Thoracic aorta endothelial cell (primary cell): ENCODE data around the gene CYTH4. TPM values are rescaled to one million over a fixed set of nuclear protein-coding genes. Genes with fewer than 3 reads are reported as not detected.

ENCODE experiments used
- total RNA-seq: library from RNA; depleted of rRNA; stranded (reverse); fragments of >200 nt; gene quantifications from 2 replicates; pipeline ENCODE4 v1.2.3, GENCODE V29; 2012

CYTH4 gene, protein sequence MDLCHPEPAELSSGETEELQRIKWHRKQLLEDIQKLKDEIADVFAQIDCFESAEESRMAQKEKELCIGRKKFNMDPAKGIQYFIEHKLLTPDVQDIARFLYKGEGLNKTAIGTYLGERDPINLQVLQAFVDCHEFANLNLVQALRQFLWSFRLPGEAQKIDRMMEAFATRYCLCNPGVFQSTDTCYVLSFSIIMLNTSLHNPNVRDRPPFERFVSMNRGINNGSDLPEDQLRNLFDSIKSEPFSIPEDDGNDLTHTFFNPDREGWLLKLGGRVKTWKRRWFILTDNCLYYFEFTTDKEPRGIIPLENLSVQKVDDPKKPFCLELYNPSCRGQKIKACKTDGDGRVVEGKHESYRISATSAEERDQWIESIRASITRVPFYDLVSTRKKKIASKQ
- total RNA-seq = 0.13 TPM in 1 of 2 replicates, not detected in the other

DNA sequence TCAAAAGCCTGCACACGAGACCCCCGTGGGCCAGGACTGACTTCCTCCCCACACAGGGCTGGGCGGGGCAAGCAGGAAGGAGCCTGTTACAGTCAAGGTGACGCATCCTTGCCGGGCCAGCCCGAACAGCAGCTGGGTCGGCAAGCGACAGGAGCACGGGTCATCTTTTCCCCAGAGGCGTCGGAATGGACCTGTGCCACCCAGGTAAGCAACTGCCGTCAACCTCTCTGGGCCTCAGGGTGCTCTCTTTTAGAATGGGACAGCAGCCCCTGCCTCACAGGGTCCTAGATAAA lies at the start of gene CYTH4:
Gene CYTH4 (plus strand): TSS at position 124 of the 293 bp plus-strand sequence. CDS start 62 bp downstream, at position 186.

DNA sequence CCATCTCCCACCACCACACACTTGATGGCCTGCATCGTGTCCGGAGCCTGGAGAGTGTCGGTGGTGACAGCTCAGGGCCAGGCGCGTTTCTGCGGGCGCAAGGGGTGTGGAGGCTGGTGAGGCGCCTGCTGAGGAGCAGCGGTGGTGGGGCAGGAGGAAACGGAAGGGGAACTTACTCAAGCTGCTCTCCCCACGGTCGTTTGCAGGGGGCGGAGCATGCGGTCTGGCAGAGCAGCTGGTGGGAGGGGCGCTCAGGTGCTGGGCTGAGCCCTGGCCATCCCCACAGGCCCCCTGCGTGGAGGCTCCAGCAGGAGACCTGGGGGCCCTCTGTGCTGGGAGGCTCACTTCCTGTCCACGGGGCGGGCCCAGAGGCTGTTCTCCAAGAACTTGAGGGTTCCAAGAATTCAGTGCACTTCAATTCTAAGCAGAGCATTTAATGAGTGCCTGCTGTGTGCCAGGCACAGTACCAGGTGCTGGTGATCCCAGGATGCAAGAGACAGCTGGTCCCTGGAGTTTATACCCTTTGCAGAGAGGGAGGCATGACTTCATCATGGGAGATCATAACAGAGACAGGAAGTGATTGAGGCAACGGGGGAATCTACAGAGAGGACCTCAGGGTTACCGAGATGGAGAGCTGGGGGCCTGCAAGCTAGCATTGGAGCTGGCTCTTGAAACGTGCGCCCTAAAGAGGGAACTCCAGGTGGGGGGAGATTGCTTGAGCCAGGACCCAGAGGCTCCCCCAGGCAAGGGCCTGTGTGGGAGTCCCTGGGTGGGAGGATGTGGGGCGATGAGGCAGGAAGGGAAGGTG lies 38.0 kb upstream of the CYTH4 start, which contains the start of gene RAC2:
Gene RAC2 (minus strand): TSS at position 156 of the 808 bp plus-strand sequence. CDS start 121 bp downstream, at position 35.

Other genes with a start within 250 kb of the CYTH4 start
- gene KCTD17, start 230.8 kb upstream of the CYTH4 start, total RNA-seq = 24.6 and 29.1 TPM in 2 replicates
- not detected in 2 replicates for gene TMPRSS6, start 172.8 kb upstream of the CYTH4 start, total RNA-seq
- 0.07 TPM in 1 of 2 replicates, not detected in the other for gene IL2RB, start 132.6 kb upstream of the CYTH4 start, total RNA-seq
- 13.6 and 24.6 TPM in 2 replicates for gene C1QTNF6, start 94.3 kb upstream of the CYTH4 start, total RNA-seq
- not detected in 2 replicates for gene SSTR3, start 70.0 kb upstream of the CYTH4 start, total RNA-seq
- gene RAC2, start 38.2 kb upstream of the CYTH4 start, total RNA-seq = 61.7 and 84.1 TPM in 2 replicates
- under 0.01 TPM in 2 replicates for gene ELFN2, start 145.0 kb downstream of the CYTH4 start, total RNA-seq
- gene MFNG, start 203.9 kb downstream of the CYTH4 start, total RNA-seq = 125 and 173 TPM in 2 replicates
- 26.9 and 33.2 TPM in 2 replicates for gene CARD10, start 236.9 kb downstream of the CYTH4 start, total RNA-seq